Endothelial cell of umbilical vein (primary cell): Measurements from ENCODE around the gene FKBP2. TPM values are rescaled to one million over a fixed set of nuclear protein-coding genes. Genes with fewer than 3 reads are reported as not detected.

Source experiments
- BruUV-seq: library from RNA; stranded (reverse); fragments of 400-500 nt; replicated peaks from 2 replicates; lab custom pipeline; 2021; lab: Mats Ljungman, UMichigan
- CTCF ChIA-PET: fragments of 300-600, 350-600 bp; sonication (Branson Sonifier 250); formaldehyde crosslinking; loops from one replicate; lab custom pipeline; 2021; ENCODE audit warnings: antibody characterized with exemption, inconsistent platforms; lab: Charles Lee
- POLR2A ChIA-PET: fragments of 300-600, 350-600 bp; sonication (Branson Sonifier 250); formaldehyde crosslinking; loops from one replicate; lab custom pipeline; 2021; ENCODE audit warnings: antibody characterized with exemption, inconsistent platforms; lab: Charles Lee
- DNase-seq: peaks from one replicate; pipeline ENCODE4 v3.0.0-alpha.2; 2011; ENCODE audit warnings: low read depth, low spot score
- FAIRE-seq: peaks from 2 replicates; lab custom pipeline; 2011; peaks lifted over from hg19 to GRCh38; lab: Jason Lieb, UNC
- H2AFZ ChIP-seq: 2 replicates; pipeline ENCODE4 v1.6.0; 2012; ENCODE audit warnings: low read depth, low read length, control low read depth, inconsistent platforms
- H3K27ac ChIP-seq: 2 replicates; pipeline ENCODE4 v1.5.1; 2011; ENCODE audit warnings: low read depth, mild to moderate bottlenecking, control low read depth, low read length, moderate library complexity; ENCODE audit not compliant: insufficient read depth
- H3K27me3 ChIP-seq, 2 experiments: 2 replicates each; pipeline versions ENCODE4 v1.6.0 to v1.6.1; 2011; ENCODE audit warnings: low read length in 2 of 2, mixed read lengths in 1 of 2; ENCODE audit not compliant: control insufficient read depth in 2 of 2, insufficient read depth in 2 of 2
- H3K36me3 ChIP-seq, 2 experiments: 2 replicates in 1 of 2; 3 replicates in 1 of 2; pipeline ENCODE4 v1.5.1; 2011; ENCODE audit warnings: low read length in 2 of 2, mild to moderate bottlenecking in 1 of 2, moderate library complexity in 1 of 2; ENCODE audit not compliant: control insufficient read depth in 2 of 2, insufficient read depth in 2 of 2; ENCODE audit errors: extremely low read depth in 1 of 2
- H3K4me1 ChIP-seq: 3 replicates; pipeline ENCODE4 v1.5.1; 2011; ENCODE audit warnings: mild to moderate bottlenecking, low read length; ENCODE audit not compliant: control insufficient read depth, insufficient read depth; ENCODE audit errors: extremely low read depth
- H3K4me2 ChIP-seq: 2 replicates; pipeline ENCODE4 v1.6.1; 2011; ENCODE audit warnings: low read length, control low read depth, mixed read lengths; ENCODE audit not compliant: insufficient read depth
- H3K4me3 ChIP-seq, 3 experiments: fragments of 200-600 bp in 1 of 3; sonication (generic), shearing (Covaris generic) in 1 of 3; replicated peaks in 1 of 3; 2 replicates each; pipeline ENCODE4 v1.5.1; 2011 to 2016; ENCODE audit warnings: control low read depth in 3 of 3, low read length in 3 of 3, mild to moderate bottlenecking in 2 of 3, inconsistent platforms in 1 of 3, low read depth in 1 of 3, moderate library complexity in 1 of 3; ENCODE audit not compliant: insufficient read depth in 1 of 3
- H3K79me2 ChIP-seq: 2 replicates; pipeline ENCODE4 v1.6.0; 2012; ENCODE audit warnings: low read length, inconsistent platforms; ENCODE audit not compliant: control insufficient read depth, insufficient read depth
- H3K9ac ChIP-seq: replicated peaks from 2 replicates; pipeline ENCODE3; 2011; ENCODE audit warnings: low read length, control low read depth; ENCODE audit not compliant: insufficient read depth; ENCODE audit errors: extremely low read depth
- H3K9me1 ChIP-seq: replicated peaks from 3 replicates; pipeline ENCODE4 v1.6.0; 2011; ENCODE audit warnings: mild to moderate bottlenecking, low read length; ENCODE audit not compliant: control insufficient read depth, insufficient read depth; ENCODE audit errors: extremely low read depth
- H3K9me3 ChIP-seq: replicated peaks from 2 replicates; pipeline ENCODE4 v1.5.1; 2012; ENCODE audit warnings: low read length, inconsistent platforms; ENCODE audit not compliant: control insufficient read depth, insufficient read depth
- H4K20me1 ChIP-seq: replicated peaks from 2 replicates; pipeline ENCODE3; 2011; ENCODE audit warnings: mild to moderate bottlenecking, low read length; ENCODE audit not compliant: control insufficient read depth, insufficient read depth; ENCODE audit errors: extremely low read depth
- CTCF ChIP-seq, 2 donors: IDR thresholded peaks; 1 replicate in 1 of 2; 2 replicates in 1 of 2; pipeline ENCODE4 v1.5.1; 2011; ENCODE audit warnings: low read length in 2 of 2, mild to moderate bottlenecking in 2 of 2, moderate library complexity in 2 of 2, control low read depth in 1 of 2, inconsistent platforms in 1 of 2, low read depth in 1 of 2; ENCODE audit not compliant: insufficient read depth in 1 of 2; ENCODE audit errors: extremely low read depth in 1 of 2
- EZH2 ChIP-seq: IDR thresholded peaks from 2 replicates; pipeline ENCODE4 v1.6.1; 2012; ENCODE audit warnings: borderline replicate concordance, low read depth, mild to moderate bottlenecking, moderate library complexity, low read length, inconsistent platforms; ENCODE audit not compliant: severe bottlenecking
- FOS ChIP-seq: IDR thresholded peaks from 2 replicates; pipeline ENCODE4 v1.6.1; 2011; ENCODE audit warnings: mild to moderate bottlenecking, low read length, moderate library complexity, borderline replicate concordance; ENCODE audit not compliant: insufficient read depth
- JUN ChIP-seq: IDR thresholded peaks from 2 replicates; pipeline ENCODE4 v1.6.1; 2011; ENCODE audit warnings: borderline replicate concordance, low read depth; ENCODE audit not compliant: insufficient read length, insufficient read depth
- MAX ChIP-seq: IDR thresholded peaks from 2 replicates; pipeline ENCODE4 v1.6.1; 2011; ENCODE audit not compliant: insufficient read depth, insufficient read length
- POLR2A ChIP-seq: IDR thresholded peaks from 2 replicates; pipeline ENCODE4 v1.6.1; 2012; ENCODE audit warnings: low read depth, mild to moderate bottlenecking, control low read depth, low read length
- POLR2AphosphoS5 ChIP-seq: IDR thresholded peaks from 2 replicates; pipeline ENCODE4 v1.6.1; 2012; ENCODE audit warnings: low read depth, mild to moderate bottlenecking, control low read depth, low read length, moderate library complexity; ENCODE audit not compliant: insufficient read depth
- dilution Hi-C: fragments of 300-500 bp; cut with MboI; formaldehyde crosslinking; loops from one replicate; pipeline ENCODE4 v1.15.0; 2019; ENCODE audit warnings: low sequenced_read_pairs; ENCODE audit not compliant: extremely low pct_ligation_motif_present
- intact Hi-C: fragments of 100-400 bp; cut with micrococcal nuclease; formaldehyde crosslinking; loops from one replicate; pipeline ENCODE4 v1.10.0; 2022
- polyA plus RNA-seq, 4 experiments: library from polyadenylated mRNA; depleted of rRNA in 3 of 4; stranded (reverse) in 3 of 4; unstranded in 1 of 4; fragments of >200 nt; gene quantifications; 2 replicates each; pipeline versions ENCODE4 v1.2.1 to v1.2.3, GENCODE V29; 2011 to 2012; ENCODE audit warnings: missing spikeins in 1 of 4
- total RNA-seq: library from RNA; stranded (reverse); gene quantifications from 2 replicates; pipeline ENCODE4 v1.2.3, GENCODE V29; 2021

The FKBP2 gene
- total and polyA plus RNA-seq, 2 donors (not counting 3 experiments of a cell fraction or from before 2014, with no cell fraction given) = 48.5 to 74.4 TPM

- H3K27ac ChIP-seq = no peak overlapping the region
Observed at GRCh38 chr11:64203421-64204079, 37.3 kb upstream of the FKBP2 start.

GRCh38 chr11:64204080-64204440 is 36.8 kb upstream of the FKBP2 start:
- H3K9me3 ChIP-seq = no peaks in the 10 kb centered on the region
- H3K36me3 ChIP-seq = peaks cover 14 to 32% of the 10 kb centered on the region in 2 experiments
- TSS peak; percentile 61 for BruUV-seq
- dilution Hi-C loops (no loop called here), intact Hi-C loops (loop anchor here (1.0 kb wide), 2 partner anchors 66 to 97 kb away; no protein-coding TSS in a partner anchor)
- peaks cover 8% of the 10 kb centered on the region for H3K79me2 ChIP-seq
- DNase-seq = no peak
- no peak overlapping the region for H3K27ac ChIP-seq
- peaks cover 34% of the 10 kb centered on the region for H3K4me1 ChIP-seq
- TF ChIP-seq POLR2A (peak; percentile 6), CTCF (IDR thresholded peaks at IDR 0.05; ENCODE audit: extremely low read depth in 1 of 2, insufficient read depth in 1 of 2, low read depth in 1 of 2, low read length in 2 of 2) (no peak)
- H3K4me3 ChIP-seq = no peak overlapping the region
- H3K27me3 ChIP-seq = no peaks in the 10 kb centered on the region
- H3K9me1 ChIP-seq = no peaks in the 10 kb centered on the region
- no peak overlapping the region for H3K4me2 ChIP-seq
- ChIA-PET CTCF (interaction anchor here (0.6 to 11.5 kb wide), 36 partner anchors 8 to 153 kb away, joined by 3 to 413 read pairs (median 8); partner anchors contain the start of genes BAD, CATSPERZ, DNAJC4 and ESRRA), POLR2A (interaction anchor here (0.7 kb wide), 1 partner anchor 66 kb away, joined by 4 read pairs; no protein-coding TSS in a partner anchor)
- no peak overlapping the region for H2AFZ ChIP-seq
- no peaks in the 10 kb centered on the region for H4K20me1 ChIP-seq
- H3K9ac ChIP-seq = no peak overlapping the region
- FAIRE-seq = no peak

More at GRCh38 chr11:64203421-64204079, 37.3 kb upstream of the FKBP2 start:
- Histone ChIP-seq H3K9me3 (no peaks in the 10 kb centered on the region), H3K79me2 (peaks cover 3% of the 10 kb centered on the region), H2AFZ (no peak overlapping the region), H3K4me1 (peaks cover 29% of the 10 kb centered on the region), H3K4me2 (no peak overlapping the region), H3K9me1 (no peaks in the 10 kb centered on the region), H3K36me3 (peaks cover 14 to 32% of the 10 kb centered on the region in 2 experiments), H3K4me3 (no peak overlapping the region), H3K9ac (no peak overlapping the region), H4K20me1 (no peaks in the 10 kb centered on the region), H3K27me3 (no peaks in the 10 kb centered on the region)
- ChIA-PET CTCF (interaction anchor here (0.8 to 11.5 kb wide), 17 partner anchors 11 to 150 kb away, joined by 3 to 413 read pairs (median 16); partner anchors contain the start of genes BAD, CATSPERZ, ESRRA and FKBP2), POLR2A (no interaction called here)
- DNase-seq (no peak), FAIRE-seq (no peak)
- dilution Hi-C loops = no loop called here
- TF ChIP-seq EZH2 (no peak), POLR2A (no peak), FOS (no peak), POLR2AphosphoS5 (no peak), MAX (no peak), JUN (no peak)
- BruUV-seq = no TSS peak
- intact Hi-C loops = loop anchor here (1.0 kb wide), 2 partner anchors 67 to 98 kb away; no protein-coding TSS in a partner anchor
